ENCODE data around the gene MAP3K13. TPM values are rescaled to one million over a fixed set of nuclear protein-coding genes. Genes with fewer than 3 reads are reported as not detected.

Gene MAP3K13
- total and polyA plus RNA-seq, 2 of the 13 experiments (the other 11 are each of a cell fraction or from before 2014, with no cell fraction given): 24.2 to 26.5 TPM

- TF ChIP-seq MAZ (IDR thresholded peaks at IDR 0.05; ENCODE audit: borderline replicate concordance, low read depth, low read length): peak; percentile 90
- peak; percentile 96 for TF ChIP-seq MAZ (CRISPR knock-in tag; IDR thresholded peaks at IDR 0.05; ENCODE audit: low read depth)
- no peak for TF ChIP-seq FOXK2 (IDR thresholded peaks at IDR 0.05)
- peak; percentile 95 for TF ChIP-seq ZNF574 (CRISPR knock-in tag; IDR thresholded peaks at IDR 0.05)
- TF ChIP-seq ZC3H4 (CRISPR knock-in tag; IDR thresholded peaks at IDR 0.05; ENCODE audit: borderline replicate concordance): no peak
- 0 out of 2 replicates have a peak, but pooled peaks have one; percentile 9 for TF ChIP-seq KDM6A (CRISPR knock-in tag; IDR thresholded peaks at IDR 0.05; ENCODE audit: low read depth)
- TF ChIP-seq, protein P1, sequence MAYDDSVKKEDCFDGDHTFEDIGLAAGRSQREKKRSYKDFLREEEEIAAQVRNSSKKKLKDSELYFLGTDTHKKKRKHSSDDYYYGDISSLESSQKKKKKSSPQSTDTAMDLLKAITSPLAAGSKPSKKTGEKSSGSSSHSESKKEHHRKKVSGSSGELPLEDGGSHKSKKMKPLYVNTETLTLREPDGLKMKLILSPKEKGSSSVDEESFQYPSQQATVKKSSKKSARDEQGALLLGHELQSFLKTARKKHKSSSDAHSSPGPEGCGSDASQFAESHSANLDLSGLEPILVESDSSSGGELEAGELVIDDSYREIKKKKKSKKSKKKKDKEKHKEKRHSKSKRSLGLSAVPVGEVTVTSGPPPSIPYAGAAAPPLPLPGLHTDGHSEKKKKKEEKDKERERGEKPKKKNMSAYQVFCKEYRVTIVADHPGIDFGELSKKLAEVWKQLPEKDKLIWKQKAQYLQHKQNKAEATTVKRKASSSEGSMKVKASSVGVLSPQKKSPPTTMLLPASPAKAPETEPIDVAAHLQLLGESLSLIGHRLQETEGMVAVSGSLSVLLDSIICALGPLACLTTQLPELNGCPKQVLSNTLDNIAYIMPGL (CRISPR knock-in tag; IDR thresholded peaks at IDR 0.05; ENCODE audit: borderline replicate concordance in 1 of 2, low read depth in 1 of 2): peak; percentile 96 to 97
- TF ChIP-seq RBM22 (optimal IDR thresholded peaks at IDR 0.05; ENCODE audit: low read length): no peak
- TF ChIP-seq RFX3 (CRISPR knock-in tag; IDR thresholded peaks at IDR 0.05): no peak
- TF ChIP-seq ZNF431 (CRISPR knock-in tag; IDR thresholded peaks at IDR 0.05; ENCODE audit: borderline replicate concordance, low read depth): no peak
- peak; percentile 78 for TF ChIP-seq ZNF24 (IDR thresholded peaks at IDR 0.05)
- peak; percentile 94 for TF ChIP-seq SALL2 (CRISPR knock-in tag; IDR thresholded peaks at IDR 0.05)
- peak; percentile 99 for TF ChIP-seq ZNF350 (CRISPR knock-in tag; IDR thresholded peaks at IDR 0.05; ENCODE audit: borderline replicate concordance, low read depth)
- peak; percentile 63 for TF ChIP-seq FOSL2 (CRISPR knock-in tag; IDR thresholded peaks at IDR 0.05)
- TF ChIP-seq ZMYM3 (CRISPR knock-in tag; IDR thresholded peaks at IDR 0.05): peak; percentile 79
- no peak for TF ChIP-seq ZNF264 (CRISPR knock-in tag; IDR thresholded peaks at IDR 0.05)
- TF ChIP-seq ZNF263 (CRISPR knock-in tag; IDR thresholded peaks at IDR 0.05): no peak; the same call in 1 of the 2 replicates
- peak; percentile 47; the same call in 1 of the 2 replicates for TF ChIP-seq ZNF460 (CRISPR knock-in tag; IDR thresholded peaks at IDR 0.05; ENCODE audit: borderline replicate concordance)
- TF ChIP-seq ZFYVE20 (CRISPR knock-in tag; IDR thresholded peaks at IDR 0.05; ENCODE audit: borderline replicate concordance, low read depth): no peak; the same call in 1 of the 2 replicates
- TF ChIP-seq CHD4 (IDR thresholded peaks at IDR 0.05; ENCODE audit: borderline replicate concordance, low read length): no peak
- peak; percentile 37; the same call in 1 of the 2 replicates for TF ChIP-seq ZNF281 (CRISPR knock-in tag; IDR thresholded peaks at IDR 0.05; ENCODE audit: borderline replicate concordance)
- peak; percentile 88 for TF ChIP-seq ZNF256 (CRISPR knock-in tag; conservative IDR thresholded peaks at IDR 0.05)
- TF ChIP-seq RFXANK (CRISPR knock-in tag; IDR thresholded peaks at IDR 0.05): no peak
These were observed 135.8 kb downstream of the MAP3K13 start, which contains the start of gene TMEM41A (continued) for GRCh38 chr3:185498503-185499396.

Data from HepG2 (cell line).